Measurements from ENCODE around the gene GPS2. TPM values are rescaled to one million over a fixed set of nuclear protein-coding genes. Genes with fewer than 3 reads are reported as not detected.

GPS2 gene
- total RNA-seq, 4 donors from 2014 or later, result 96.5 to 578 (median 150) TPM

- TF ChIP-seq POLR2A (IDR thresholded peaks at IDR 0.05), result no peak
- no peak for TF ChIP-seq POLR2AphosphoS5 (IDR thresholded peaks at IDR 0.05)
- no peak for TF ChIP-seq EP300 (IDR thresholded peaks at IDR 0.05; ENCODE audit: low read depth)
- TF ChIP-seq CTCF (IDR thresholded peaks at IDR 0.05), result no peak
- no peak overlapping the region for H3K4me3 ChIP-seq
- peaks cover 2 to 10% (median 7%) of the 10 kb centered on the region in 4 donors for H3K4me1 ChIP-seq
- intact Hi-C loops (cut with DNase I; ENCODE audit: low total_unique reads), result no loop called here
- H3K27ac ChIP-seq, result no peak overlapping the region
- 92 to 100% methylated on average over 5 to 7 of the region's 7 CpGs for WGBS, 2 donors (ENCODE audit: low coverage in 1 of 2)
- H3K36me3 ChIP-seq, result no peaks in the 10 kb centered on the region
- no peak for DNase-seq
- in situ Hi-C loops (cut with MboI; ENCODE audit: low pct_ligation_motif_present in 1 of 4, low pct_unique_long_range_greater_than_20kb in 1 of 4, low sequenced_read_pairs in 3 of 4), result no loop called here
- H3K27me3 ChIP-seq, result no peaks in the 10 kb centered on the region
- H3K9me3 ChIP-seq, result no peaks in the 10 kb centered on the region
Measured at GRCh38 chr17:7304179-7304578, 11.0 kb downstream of the GPS2 start.

- H3K4me3 ChIP-seq, result peak overlapping the region in 1 of 4 donors; percentile 26
- whole genome bisulfite sequencing, 2 donors (ENCODE audit: low coverage in 1 of 2), result 5 to 13% methylated on average over 4 to 41 of the region's 51 CpGs
- no peaks in the 10 kb centered on the region for H3K9me3 ChIP-seq
- peak; percentile 91 to 98 (median 95) for TF ChIP-seq CTCF (IDR thresholded peaks at IDR 0.05)
- peak; percentile 40 for TF ChIP-seq EP300 (IDR thresholded peaks at IDR 0.05; ENCODE audit: low read depth)
- TF ChIP-seq POLR2AphosphoS5 (IDR thresholded peaks at IDR 0.05), result peak in 1 of 3 donors; percentile 62
- no peak for TF ChIP-seq POLR2A (IDR thresholded peaks at IDR 0.05)
- H3K27ac ChIP-seq, result peak overlapping the region; percentile 64 to 91 (median 89)
- in situ Hi-C loops (cut with MboI; ENCODE audit: low pct_ligation_motif_present in 1 of 4, low pct_unique_long_range_greater_than_20kb in 1 of 4, low sequenced_read_pairs in 3 of 4) (loop anchor here in 2 of 4 donors (25.0 kb wide), 1 partner anchor 259 kb away; the partner anchor contains the start of genes SLC16A11 (in 2 of the 2) and SLC16A13 (in 2 of the 2)), intact Hi-C loops (cut with DNase I; ENCODE audit: low total_unique reads) (loop anchor here (2.0 kb wide), 1 partner anchor 16 kb away; the partner anchor contains the start of gene SLC2A4)
- DNase-seq, result peak; percentile 88
- H3K4me1 ChIP-seq, result peaks cover 22 to 49% (median 47%) of the 10 kb centered on the region in 4 donors
- H3K36me3 ChIP-seq, result no peaks in the 10 kb centered on the region
- peaks cover 25% of the 10 kb centered on the region for H3K27me3 ChIP-seq
Measured at GRCh38 chr17:7296189-7296861, 18.8 kb downstream of the GPS2 start.

- intact Hi-C loops (cut with DNase I; ENCODE audit: low total_unique reads), result loop anchor here (2.0 kb wide), 1 partner anchor 15 kb away; the partner anchor contains the start of gene SLC2A4
- no peaks in the 10 kb centered on the region for H3K36me3 ChIP-seq
- peak overlapping the region; percentile 64 to 91 (median 89) for H3K27ac ChIP-seq
- no peak for DNase-seq
- no peaks in the 10 kb centered on the region for H3K9me3 ChIP-seq
- peak overlapping the region in 2 of 4 donors; percentile 40 to 46 for H3K4me3 ChIP-seq
- peaks cover 25% of the 10 kb centered on the region for H3K27me3 ChIP-seq
- 55 to 86% methylated on average over 21 to 42 of the region's 42 CpGs for WGBS, 2 donors (ENCODE audit: low coverage in 1 of 2)
- in situ Hi-C loops (cut with MboI; ENCODE audit: low pct_ligation_motif_present in 1 of 4, low pct_unique_long_range_greater_than_20kb in 1 of 4, low sequenced_read_pairs in 3 of 4), result loop anchor here in 2 of 4 donors (25.0 kb wide), 1 partner anchor 258 kb away; the partner anchor contains the start of genes SLC16A11 (in 2 of the 2) and SLC16A13 (in 2 of the 2)
- peaks cover 26 to 56% (median 47%) of the 10 kb centered on the region in 4 donors for H3K4me1 ChIP-seq
- TF ChIP-seq POLR2AphosphoS5 (IDR thresholded peaks at IDR 0.05) (no peak), EP300 (IDR thresholded peaks at IDR 0.05; ENCODE audit: low read depth) (no peak), CTCF (IDR thresholded peaks at IDR 0.05) (peak in 4 of 5 experiments; percentile 10 to 45 (median 28))
Measured at GRCh38 chr17:7295230-7296180, 19.7 kb downstream of the GPS2 start.
